Activated CD8-positive, alpha-beta T cell treated with anti-CD3 and anti-CD28 coated beads for 36 hours (primary cell): Measurements from ENCODE around the gene COL12A1. TPM values are rescaled to one million over a fixed set of nuclear protein-coding genes. Genes with fewer than 3 reads are reported as not detected.

Experiments used
- ATAC-seq: fragments of 200-7000 bp; cut with Tn5 transposase; one replicate; pipeline ENCODE4 v1.10.0; 2021; ENCODE audit warnings: mild to moderate bottlenecking, moderate library complexity
- CTCF ChIA-PET: fragments of 350-600 bp; sonication (Branson Sonifier 250); formaldehyde crosslinking; loops from one replicate; lab custom pipeline; 2021; ENCODE audit warnings: antibody characterized with exemption; lab: Charles Lee
- POLR2A ChIA-PET: fragments of 350-600 bp; sonication (Branson Sonifier 250); formaldehyde crosslinking; loops from one replicate; lab custom pipeline; 2021; ENCODE audit warnings: antibody characterized with exemption; lab: Charles Lee
- DNase-seq: peaks from one replicate; pipeline ENCODE4 v3.0.0-alpha.2; 2020
- H3K27ac Mint-ChIP-seq: one replicate; pipeline ENCODE4 v1.8.0; 2021; ENCODE audit warnings: mild to moderate bottlenecking, mixed read lengths
- H3K27me3 Mint-ChIP-seq: one replicate; pipeline ENCODE4 v1.8.0; 2021; ENCODE audit warnings: mixed read lengths
- H3K36me3 Mint-ChIP-seq: one replicate; pipeline ENCODE4 v1.8.0; 2021; ENCODE audit warnings: low read depth, mixed read lengths
- H3K4me1 Mint-ChIP-seq: one replicate; pipeline ENCODE4 v1.8.0; 2021; ENCODE audit warnings: low read depth, mixed read lengths
- H3K4me3 Mint-ChIP-seq: one replicate; pipeline ENCODE4 v1.8.0; 2021; ENCODE audit warnings: mild to moderate bottlenecking, moderate library complexity, mixed read lengths
- H3K9me3 Mint-ChIP-seq: one replicate; pipeline ENCODE4 v1.8.0; 2021; ENCODE audit warnings: mixed read lengths
- CTCF ChIP-seq: fragments of 200-600 bp; IDR thresholded peaks from one replicate; pipeline ENCODE4 v1.8.0; 2022; ENCODE audit warnings: antibody characterized with exemption, mild to moderate bottlenecking
- intact Hi-C: fragments of 100-400 bp; cut with micrococcal nuclease; formaldehyde crosslinking; loops from one replicate; pipeline ENCODE4 v1.10.0; 2022
- total RNA-seq, 2 experiments: library from RNA; stranded (reverse); gene quantifications; one replicate each; pipeline ENCODE4 v1.2.3, GENCODE V29; 2021

The COL12A1 gene
- total RNA-seq, 2 experiments from 2014 or later, result 0.09 TPM; not detected in 1

- DNase-seq, result no peak
- ChIA-PET CTCF (interaction anchor here (0.8 to 5.9 kb wide), 6 partner anchors 9 to 1468 kb away, joined by 3 to 40 read pairs (median 18); no protein-coding TSS in a partner anchor), POLR2A (no interaction called here)
- Mint-ChIP-seq H3K9me3 (no peaks in the 10 kb centered on the region), H3K4me3 (no peak overlapping the region), H3K4me1 (peaks cover 51% of the 10 kb centered on the region), H3K27me3 (peaks cover 82% of the 10 kb centered on the region), H3K27ac (no peak overlapping the region), H3K36me3 (no peaks in the 10 kb centered on the region)
- intact Hi-C loops, result loop anchor here (5.0 to 10.0 kb wide), 4 partner anchors 122 to 1349 kb away; no protein-coding TSS in a partner anchor
- no peak for TF ChIP-seq CTCF
- ATAC-seq, result no peak
Observed at GRCh38 chr6:75206576-75207342, 906 bp upstream of the COL12A1 start.

- no peak for TF ChIP-seq CTCF
- Mint-ChIP-seq H3K27ac (no peak overlapping the region), H3K9me3 (no peaks in the 10 kb centered on the region), H3K4me1 (peaks cover 51% of the 10 kb centered on the region), H3K27me3 (peaks cover 83% of the 10 kb centered on the region), H3K4me3 (peak overlapping the region; percentile 36), H3K36me3 (no peaks in the 10 kb centered on the region)
- ATAC-seq, result no peak
- CTCF ChIA-PET, result interaction anchor here (1.1 to 5.9 kb wide), 4 partner anchors 1114 to 1472 kb away, joined by 3 to 37 read pairs (median 4); no protein-coding TSS in a partner anchor
- intact Hi-C loops, result loop anchor here (5.0 to 10.0 kb wide), 4 partner anchors 120 to 1348 kb away; no protein-coding TSS in a partner anchor
- POLR2A ChIA-PET, result interaction anchor here (1.3 kb wide), 1 partner anchor 12 kb away, joined by 4 read pairs; no protein-coding TSS in a partner anchor
- peak; percentile 38 for DNase-seq
Observed at GRCh38 chr6:75204959-75205775, 686 bp downstream of the COL12A1 start.

- peak overlapping the region; percentile 24 for H3K4me3 Mint-ChIP-seq
- CTCF ChIA-PET, result interaction anchor here (0.7 to 5.9 kb wide), 13 partner anchors 6 to 1471 kb away, joined by 3 to 37 read pairs (median 4); partner anchors contain the start of gene COX7A2
- peak; percentile 67 for DNase-seq
Observed at GRCh38 chr6:75204217-75204958, 1.5 kb downstream of the COL12A1 start.

More at GRCh38 chr6:75204217-75204958, 1.5 kb downstream of the COL12A1 start:
- peak; percentile 69 for TF ChIP-seq CTCF
- Mint-ChIP-seq H3K4me1 (peaks cover 51% of the 10 kb centered on the region), H3K27ac (no peak overlapping the region), H3K27me3 (peaks cover 80% of the 10 kb centered on the region), H3K9me3 (no peaks in the 10 kb centered on the region), H3K36me3 (no peaks in the 10 kb centered on the region)
- intact Hi-C loops, result loop anchor here (10.0 kb wide), 2 partner anchors 120 to 1240 kb away; no protein-coding TSS in a partner anchor
- POLR2A ChIA-PET, result interaction anchor here (0.6 kb wide), 1 partner anchor 57 kb away, joined by 3 read pairs; no protein-coding TSS in a partner anchor
- ATAC-seq, result no peak
